ENCODE results near the gene ENG.
"Not testable (repeated sequence)": the region's sequence is repeated elsewhere in the genome, so short reads cannot be mapped to it uniquely, and the experiment has no call there.

ENG gene

DNA sequence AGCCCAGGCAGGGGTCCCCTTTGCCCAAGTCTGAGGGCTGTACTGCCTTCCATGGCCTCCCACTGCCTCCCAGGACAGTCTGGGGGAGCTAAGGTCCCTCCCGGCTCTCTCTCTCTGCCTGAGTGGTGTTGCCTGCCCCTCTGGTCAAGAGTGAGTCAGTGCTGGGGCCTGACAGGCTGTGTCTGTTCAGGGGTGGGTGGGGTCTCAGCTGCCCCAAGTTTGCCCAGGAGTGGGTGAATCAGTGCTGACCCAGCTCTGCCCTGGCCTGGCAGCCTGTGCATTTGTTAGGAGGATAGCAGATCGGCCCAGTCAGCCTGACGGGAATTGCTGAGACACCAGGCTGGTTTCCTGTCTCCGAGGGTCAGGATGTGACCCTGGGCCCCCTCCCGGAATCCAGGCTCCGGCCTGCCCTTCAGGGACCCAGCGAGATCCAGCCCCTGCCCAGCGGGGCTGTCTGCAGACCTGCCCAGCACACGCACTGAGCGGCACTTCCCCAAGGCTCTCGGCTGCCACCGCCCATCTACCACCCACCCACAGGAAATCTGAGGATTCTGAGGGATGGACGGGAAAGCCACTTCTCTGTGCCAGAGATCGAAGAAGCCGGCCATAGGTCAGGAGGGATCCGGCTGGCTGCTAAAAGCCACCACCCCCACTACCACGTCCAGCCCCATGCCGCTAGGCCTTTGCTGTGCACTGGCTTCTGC lies 15.9 kb downstream of the ENG start:
- no peak for DNase-seq

DNA sequence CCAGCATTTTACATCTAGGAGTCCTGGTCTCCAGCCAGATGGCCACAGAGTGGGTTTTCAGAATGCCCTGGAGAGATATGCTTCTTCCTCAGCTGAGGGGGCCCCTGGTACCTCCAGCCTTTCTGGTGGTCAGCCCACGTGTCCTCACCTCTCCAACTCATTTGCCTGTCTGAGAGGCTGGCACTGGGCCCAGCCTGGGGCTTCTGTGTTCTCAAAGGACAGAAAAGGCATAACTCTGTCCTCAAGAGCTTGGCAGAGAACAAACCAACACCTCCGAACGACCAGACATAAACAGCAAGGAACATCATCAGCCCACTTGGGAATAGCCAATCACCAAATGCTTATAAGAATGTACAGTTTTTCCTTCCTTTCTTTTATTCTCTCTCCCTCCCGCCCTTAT lies 17.1 kb downstream of the ENG start:
- no peak for DNase-seq

- DNase-seq: not testable (repeated sequence)
Measured at GRCh38 chr9:127836561-127836960, 17.9 kb downstream of the ENG start.

DNA sequence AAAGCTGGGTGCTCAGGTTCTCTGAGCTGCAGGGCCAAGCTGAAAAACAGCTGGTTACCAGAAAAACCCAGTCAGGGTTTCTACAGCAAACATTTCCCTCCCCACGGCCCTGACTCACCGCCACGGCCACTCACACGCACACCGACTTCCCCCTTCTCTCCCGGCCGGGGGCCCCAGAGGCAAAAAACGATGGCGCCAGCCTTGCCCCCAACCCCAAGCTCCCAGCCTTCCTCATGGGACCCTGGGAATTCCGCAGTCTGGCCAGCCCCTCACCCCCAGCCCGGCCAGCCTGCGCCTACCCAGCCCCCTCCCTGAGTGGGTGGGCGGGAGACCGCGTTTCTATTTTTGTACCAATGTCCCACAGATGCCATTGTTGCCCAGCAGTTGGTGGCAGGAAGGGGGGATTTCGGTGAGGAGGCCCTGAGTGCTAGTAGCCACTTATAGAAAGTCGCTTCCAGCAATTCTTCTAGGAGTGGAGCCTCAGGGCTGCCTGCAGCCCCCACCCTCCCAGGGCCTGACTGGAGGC lies 18.4 kb downstream of the ENG start:
- DNase-seq: no peak

DNA sequence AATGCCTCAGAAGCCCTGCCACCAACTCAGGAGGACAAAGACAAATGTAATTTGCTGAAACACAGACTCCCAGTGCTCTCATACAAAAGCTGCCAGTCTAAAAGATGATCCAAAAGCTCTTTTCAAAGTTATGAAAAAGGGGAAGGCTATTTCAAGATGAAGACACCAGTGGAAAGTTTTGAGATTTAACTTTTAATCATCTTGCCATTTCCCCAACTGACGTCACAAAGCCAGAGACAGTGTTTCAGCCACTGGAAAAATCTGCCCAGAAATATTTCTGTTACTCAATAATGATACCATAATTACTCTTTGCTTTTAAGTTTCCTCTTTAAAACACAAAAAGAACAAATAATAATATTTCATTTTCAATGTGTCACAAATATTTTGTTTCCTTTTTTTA lies 20.9 kb downstream of the ENG start:
- DNase-seq: no peak

GRCh38 chr9:127832248-127832647 lies 22.2 kb downstream of the ENG start:
- DNase-seq: no peak

GRCh38 chr9:127829205-127829906 lies 25.1 kb downstream of the ENG start:
- no peak for DNase-seq

- DNase-seq: no peak
Measured at GRCh38 chr9:127828262-127829031, 26.0 kb downstream of the ENG start.

DNA sequence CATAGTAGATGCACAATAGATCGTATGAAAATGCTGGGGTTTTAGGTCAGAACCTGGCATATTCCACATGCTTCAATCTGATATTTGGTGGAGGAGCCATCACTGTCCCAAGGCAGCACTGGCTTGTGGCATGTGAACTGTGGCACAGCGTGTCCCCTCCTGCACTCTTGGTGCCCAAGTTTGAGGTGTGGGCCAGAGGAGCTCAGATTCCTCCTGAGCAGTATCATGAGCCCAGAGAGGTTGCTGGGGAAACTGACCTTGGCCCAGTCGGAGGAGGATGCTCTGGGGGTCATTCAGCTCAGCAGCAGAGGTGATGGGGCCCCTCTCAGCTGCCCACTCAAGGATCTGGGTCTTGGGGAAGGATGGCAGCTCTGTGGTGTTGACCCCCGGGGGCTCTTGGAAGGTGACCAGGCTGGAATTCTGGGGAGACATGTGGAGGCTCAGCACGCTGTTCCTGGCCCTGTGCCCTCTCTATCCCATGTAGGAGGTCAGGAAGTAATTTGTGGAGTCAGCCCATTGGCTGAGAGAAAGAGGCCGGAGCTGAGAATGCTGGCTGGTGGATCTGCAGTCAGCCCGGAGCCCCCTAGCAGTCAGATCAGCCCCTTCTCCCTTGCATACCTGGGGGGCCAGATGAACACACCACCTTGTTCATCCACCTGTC lies 28.1 kb downstream of the ENG start:
- no peak for DNase-seq

GRCh38 chr9:127825319-127826051 lies 29.0 kb downstream of the ENG start:
- no peak for DNase-seq

DNA sequence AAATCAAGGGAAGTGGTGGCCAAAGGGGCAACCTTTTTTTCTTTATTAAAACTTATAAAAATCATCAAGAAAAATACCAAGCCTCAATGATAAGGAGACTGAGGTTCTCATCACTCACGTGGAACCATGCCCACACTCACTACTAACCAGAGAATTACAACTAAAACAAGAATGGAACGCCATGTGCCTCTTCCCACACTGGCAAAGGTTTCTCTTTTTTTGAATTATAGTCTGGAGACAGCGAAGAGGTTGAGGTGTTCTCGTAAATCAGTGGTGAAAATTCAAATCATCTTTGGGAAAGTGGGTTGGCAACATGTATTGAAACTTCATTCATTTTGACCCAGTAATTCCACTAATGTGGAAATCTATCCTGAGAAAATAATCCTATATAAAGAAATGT lies 32.4 kb downstream of the ENG start:
- DNase-seq: no peak

GRCh38 chr9:127818574-127818973 lies 35.9 kb downstream of the ENG start:
- DNase-seq: no peak

GRCh38 chr9:127817881-127818434 lies 36.5 kb downstream of the ENG start:
- DNase-seq: no peak

- no peak for DNase-seq
Measured at GRCh38 chr9:127816728-127817127, 37.7 kb downstream of the ENG start.

- no peak for DNase-seq
Measured at GRCh38 chr9:127816362-127816725, 38.1 kb downstream of the ENG start.

GRCh38 chr9:127815512-127816361 lies 38.7 kb downstream of the ENG start:
- no peak for DNase-seq

- DNase-seq: no peak
Measured at GRCh38 chr9:127814619-127815511, 39.6 kb downstream of the ENG start.

- DNase-seq: no peak
Measured at GRCh38 chr9:127813686-127814226, 40.7 kb downstream of the ENG start.

DNA sequence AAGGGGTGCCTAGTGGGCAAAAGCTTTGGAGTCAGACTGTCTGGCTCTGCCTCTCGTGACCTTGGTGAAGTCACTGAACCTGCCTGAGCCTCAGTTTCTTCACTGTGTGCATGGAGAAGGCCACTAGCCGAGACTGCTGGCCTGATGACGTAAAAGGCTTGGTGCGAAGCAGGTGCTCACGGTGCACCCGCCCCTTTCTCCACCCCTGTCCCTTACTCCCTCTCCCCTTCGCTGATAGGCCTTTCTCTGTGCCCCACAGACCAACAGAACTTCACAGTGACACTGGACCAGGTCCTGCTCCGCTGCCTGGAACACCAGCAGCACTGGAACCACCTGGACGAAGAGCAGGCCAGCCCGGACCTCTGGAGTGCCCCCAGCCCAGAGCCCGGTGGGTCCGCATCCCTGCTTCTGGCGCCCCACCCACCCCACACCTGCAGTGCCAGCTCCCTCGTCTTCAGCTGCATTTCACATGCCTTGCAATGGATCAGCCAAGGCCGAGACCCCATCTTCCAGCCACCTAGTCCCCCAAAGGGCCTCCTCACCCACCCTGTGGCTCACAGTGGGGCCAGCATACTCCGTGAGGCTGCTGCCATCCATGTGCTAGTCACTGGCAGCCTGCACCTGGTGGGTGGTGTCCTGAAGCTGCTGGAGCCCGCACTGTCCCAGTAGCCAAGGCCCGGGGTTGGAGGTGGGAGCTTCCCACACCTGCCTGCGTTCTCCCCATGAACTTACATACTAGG lies 41.4 kb downstream of the ENG start:
- no peak for DNase-seq

Data from NK-92 treated with Interleukin-12 subunit alpha and Interleukin-12 subunit beta, amount 100 ng/mL, for 24 hours (cell line).